Right ventricle myocardium inferior (tissue), 1 donor: ENCODE measurements around the gene EPHB4. TPM values are rescaled to one million over a fixed set of nuclear protein-coding genes. Genes with fewer than 3 reads are reported as not detected.
A peak's percentile ranks its signal among the peaks of the same experiment; 100 is the strongest.
"Not testable (repeated sequence)": the region's sequence is repeated elsewhere in the genome, so short reads cannot be mapped to it uniquely, and the experiment has no call there.

Experiments used
- ATAC-seq: fragments of 200-7000 bp; cut with Tn5 transposase; one replicate; pipeline ENCODE4 v1.9.1; 2020; ENCODE audit warnings: mild to moderate bottlenecking, moderate library complexity
- DNase-seq: peaks from one replicate; pipeline ENCODE4 v3.0.0; 2021; ENCODE audit errors: missing footprints
- intact Hi-C: fragments of 100-400 bp; cut with DNase I; formaldehyde crosslinking; loops from one replicate; pipeline ENCODE4 v1.11.0; 2022
- total RNA-seq: library from RNA; stranded (reverse); fragmentation: NEBNext Ultra II Directional; extraction: Animal tissue kit (Norgen Biotek cat#: 25700); gene quantifications from one replicate; pipeline ENCODE4 v1.2.1, GENCODE V29; 2021
- donor health status: DM: no; HTN: yes; CAD: no; lungs with severe emphysema.

EPHB4 gene
- total RNA-seq, 1 donor from 2014 or later, result 27.0 TPM

GRCh38 chr7:100856871-100857282 lies 29.6 kb upstream of the EPHB4 start:
- intact Hi-C loops, result loop anchor here (10.0 kb wide), 1 partner anchor 242 kb away; the partner anchor contains the start of gene MOSPD3
- DNase-seq (peak; percentile 62), ATAC-seq (no peak)

- DNase-seq (peak; percentile 35), ATAC-seq (no peak)
- intact Hi-C loops, result loop anchor here (10.0 kb wide), 1 partner anchor 241 kb away; the partner anchor contains the start of gene MOSPD3
These were observed 28.2 kb upstream of the EPHB4 start for GRCh38 chr7:100855515-100855914.

GRCh38 chr7:100854899-100855298 lies 27.6 kb upstream of the EPHB4 start:
- DNase-seq, result peak; percentile 3
- intact Hi-C loops, result loop anchor here (5.0 to 10.0 kb wide), 2 partner anchors 148 to 240 kb away; partner anchors contain the start of genes MOSPD3 and POP7

GRCh38 chr7:100854146-100854895 lies 27.0 kb upstream of the EPHB4 start:
- intact Hi-C loops, result loop anchor here (5.0 to 10.0 kb wide), 2 partner anchors 147 to 240 kb away; partner anchors contain the start of genes MOSPD3 and POP7
- no peak for ATAC-seq
- peak; percentile 56 for DNase-seq

More at GRCh38 chr7:100854899-100855298, 27.6 kb upstream of the EPHB4 start:
- ATAC-seq, result not testable (repeated sequence)

GRCh38 chr7:100852048-100852872 lies 24.9 kb upstream of the EPHB4 start, which contains the start of gene SLC12A9:
SLC12A9 (plus strand) TSS chr7:100852713; CDS start chr7:100854198, 1,485 bp downstream.
- intact Hi-C loops, result loop anchor here (1.0 to 10.0 kb wide), 3 partner anchors 53 to 237 kb away; partner anchors contain the start of genes MOSPD3 and POP7
- DNase-seq, result peak; percentile 96
- peak; percentile 99 for ATAC-seq

- DNase-seq, result no peak
- intact Hi-C loops, result no loop called here
These were observed 20.0 kb upstream of the EPHB4 start for GRCh38 chr7:100847360-100847759.

GRCh38 chr7:100840470-100841100 lies 13.3 kb upstream of the EPHB4 start:
- DNase-seq, result peak; percentile 5
- ATAC-seq, result no peak

More at GRCh38 chr7:100847360-100847759, 20.0 kb upstream of the EPHB4 start:
- no peak for ATAC-seq

GRCh38 chr7:100839361-100839760 lies 12.0 kb upstream of the EPHB4 start:
- DNase-seq (peak; percentile 52), ATAC-seq (no peak)
- intact Hi-C loops, result no loop called here

More at GRCh38 chr7:100840470-100841100, 13.3 kb upstream of the EPHB4 start:
- intact Hi-C loops, result no loop called here

GRCh38 chr7:100837099-100837836 lies 9.9 kb upstream of the EPHB4 start:
- DNase-seq (peak; percentile 95), ATAC-seq (peak; percentile 97)
- intact Hi-C loops, result no loop called here

- ATAC-seq, result no peak
- intact Hi-C loops, result no loop called here
- no peak for DNase-seq
These were observed 9.4 kb upstream of the EPHB4 start for GRCh38 chr7:100836812-100837098.

- DNase-seq, result peak; percentile 79
- ATAC-seq, result peak; percentile 41
- intact Hi-C loops, result no loop called here
These were observed 8.8 kb upstream of the EPHB4 start for GRCh38 chr7:100835903-100836811.

- ATAC-seq (no peak), DNase-seq (no peak)
- intact Hi-C loops, result no loop called here
These were observed 4.9 kb upstream of the EPHB4 start for GRCh38 chr7:100832281-100832633.

- ATAC-seq, result no peak
These were observed 3.1 kb upstream of the EPHB4 start for GRCh38 chr7:100830396-100830795.

GRCh38 chr7:100829150-100829716 lies 1.9 kb upstream of the EPHB4 start:
- ATAC-seq (no peak), DNase-seq (peak; percentile 74)
- intact Hi-C loops, result no loop called here

More at GRCh38 chr7:100830396-100830795, 3.1 kb upstream of the EPHB4 start:
- no peak for DNase-seq
- intact Hi-C loops, result no loop called here

- DNase-seq, result no peak
- intact Hi-C loops, result loop anchor here (2.0 kb wide), 1 partner anchor 24 kb away; no protein-coding TSS in a partner anchor
- ATAC-seq, result peak; percentile 4
These were observed 601 bp downstream of the EPHB4 start for GRCh38 chr7:100826514-100827329.
